ENCODE data around the gene SMPD4. TPM values are rescaled to one million over a fixed set of nuclear protein-coding genes. Genes with fewer than 3 reads are reported as not detected.
"Not testable (repeated sequence)": the region's sequence is repeated elsewhere in the genome, so short reads cannot be mapped to it uniquely, and the experiment has no call there.

SMPD4 gene
- total and polyA plus RNA-seq, 2 of the 4 experiments (the other 2 are of a cell fraction), result 8.6 to 63.0 TPM

GRCh38 chr2:130140516-130140915 is 40.9 kb downstream of the SMPD4 start:
- H3K4me2 ChIP-seq (ENCODE audit: low read depth, low read length); CTCF ChIA-PET; H4K20me1 ChIP-seq (ENCODE audit: insufficient read depth, low read length); H3K56ac ChIP-seq (ENCODE audit: extremely low read depth, insufficient read depth, low read length); H3K9me3 ChIP-seq (ENCODE audit: control insufficient read depth, insufficient read depth, low read length); H2BK20ac ChIP-seq (ENCODE audit: low read depth, low read length); intact Hi-C loops (cut with micrococcal nuclease); BruUV-seq (replicated peaks); H3K4me3 ChIP-seq (ENCODE audit: insufficient read depth, low read depth, low read length); H3K9me1 ChIP-seq (ENCODE audit: insufficient read depth, low read length); ATAC-seq (ENCODE audit: low read depth); H3K36me3 ChIP-seq (ENCODE audit: control insufficient read depth, insufficient read depth, low read length); H3K79me1 ChIP-seq (ENCODE audit: low read depth in 1 of 2, low read length in 2 of 2); in situ Hi-C loops (cut with MboI; ENCODE audit: low sequenced_read_pairs); H3K14ac ChIP-seq (replicated peaks; ENCODE audit: low read depth, low read length); H2BK15ac ChIP-seq (ENCODE audit: low read depth, low read length); H2AFZ ChIP-seq (replicated peaks; ENCODE audit: low read length, poor library complexity); H2BK120ac ChIP-seq (ENCODE audit: low read depth, low read length); H4K5ac ChIP-seq (ENCODE audit: low read depth, low read length); dilution Hi-C loops (cut with HindIII; ENCODE audit: low sequenced_read_pairs, unreplicated experiment); H3K4me1 ChIP-seq (ENCODE audit: control insufficient read depth, insufficient read depth, low read length); H4K8ac ChIP-seq (ENCODE audit: low read depth in 2 of 2, low read length in 2 of 2); H3K27me3 ChIP-seq (ENCODE audit: control insufficient read depth, insufficient read depth, low read length); DNase-seq; H3K9ac ChIP-seq (ENCODE audit: low read depth, low read length); H2AK5ac ChIP-seq (ENCODE audit: low read depth, low read length); POLR2A ChIA-PET (ENCODE audit: unreplicated experiment); H4K91ac ChIP-seq (ENCODE audit: insufficient read depth, low read depth, low read length); H3K18ac ChIP-seq (ENCODE audit: low read depth, low read length); H2AK9ac ChIP-seq (replicated peaks; ENCODE audit: low read depth, low read length, poor library complexity); H2BK5ac ChIP-seq (ENCODE audit: low read depth, low read length, poor library complexity, severe bottlenecking); H3K27ac ChIP-seq (ENCODE audit: insufficient read depth, low read length); H3K4ac ChIP-seq (ENCODE audit: low read depth, low read length); H3K23ac ChIP-seq (ENCODE audit: low read depth, low read length): not testable (repeated sequence)
- WGBS, 2 experiments (ENCODE audit: extremely low coverage in 2 of 2, insufficient read length in 1 of 2), result no CpG with 5 or more reads among the region's 7 CpGs

- H2AFZ ChIP-seq (replicated peaks; ENCODE audit: low read length, poor library complexity); H3K79me1 ChIP-seq (ENCODE audit: low read depth in 1 of 2, low read length in 2 of 2); intact Hi-C loops (cut with micrococcal nuclease); ATAC-seq (ENCODE audit: low read depth); H4K8ac ChIP-seq (ENCODE audit: low read depth in 2 of 2, low read length in 2 of 2); H3K18ac ChIP-seq (ENCODE audit: low read depth, low read length); H3K4me2 ChIP-seq (ENCODE audit: low read depth, low read length); DNase-seq; H2BK20ac ChIP-seq (ENCODE audit: low read depth, low read length); BruUV-seq (replicated peaks); CTCF ChIA-PET; H4K5ac ChIP-seq (ENCODE audit: low read depth, low read length); H3K9me1 ChIP-seq (ENCODE audit: insufficient read depth, low read length); H3K9me3 ChIP-seq (ENCODE audit: control insufficient read depth, insufficient read depth, low read length); H4K91ac ChIP-seq (ENCODE audit: insufficient read depth, low read depth, low read length); H3K4me1 ChIP-seq (ENCODE audit: control insufficient read depth, insufficient read depth, low read length); H3K4ac ChIP-seq (ENCODE audit: low read depth, low read length); POLR2A ChIA-PET (ENCODE audit: unreplicated experiment); H3K27ac ChIP-seq (ENCODE audit: insufficient read depth, low read length); H2BK120ac ChIP-seq (ENCODE audit: low read depth, low read length); H3K36me3 ChIP-seq (ENCODE audit: control insufficient read depth, insufficient read depth, low read length); H2BK15ac ChIP-seq (ENCODE audit: low read depth, low read length); H3K27me3 ChIP-seq (ENCODE audit: control insufficient read depth, insufficient read depth, low read length); H3K23ac ChIP-seq (ENCODE audit: low read depth, low read length); H2BK5ac ChIP-seq (ENCODE audit: low read depth, low read length, poor library complexity, severe bottlenecking); H3K9ac ChIP-seq (ENCODE audit: low read depth, low read length); H3K14ac ChIP-seq (replicated peaks; ENCODE audit: low read depth, low read length); H2AK9ac ChIP-seq (replicated peaks; ENCODE audit: low read depth, low read length, poor library complexity); H3K4me3 ChIP-seq (ENCODE audit: insufficient read depth, low read depth, low read length); in situ Hi-C loops (cut with MboI; ENCODE audit: low sequenced_read_pairs); H2AK5ac ChIP-seq (ENCODE audit: low read depth, low read length); dilution Hi-C loops (cut with HindIII; ENCODE audit: low sequenced_read_pairs, unreplicated experiment); H4K20me1 ChIP-seq (ENCODE audit: insufficient read depth, low read length); H3K56ac ChIP-seq (ENCODE audit: extremely low read depth, insufficient read depth, low read length): not testable (repeated sequence)
- no CpG with 5 or more reads among the region's 30 CpGs for WGBS, 2 experiments (ENCODE audit: extremely low coverage in 2 of 2, insufficient read length in 1 of 2)
These were observed 41.8 kb downstream of the SMPD4 start for GRCh38 chr2:130139331-130140280.

Data from IMR-90 (cell line).